KG1 (cell line): ENCODE data around the gene ZSCAN5A.
"Not testable (repeated sequence)": the region's sequence is repeated elsewhere in the genome, so short reads cannot be mapped to it uniquely, and the experiment has no call there.

Source experiments
- DNase-seq: peaks from one replicate; lab custom pipeline; 2025; lab: John Stamatoyannopoulos, UW

The ZSCAN5A gene

DNA sequence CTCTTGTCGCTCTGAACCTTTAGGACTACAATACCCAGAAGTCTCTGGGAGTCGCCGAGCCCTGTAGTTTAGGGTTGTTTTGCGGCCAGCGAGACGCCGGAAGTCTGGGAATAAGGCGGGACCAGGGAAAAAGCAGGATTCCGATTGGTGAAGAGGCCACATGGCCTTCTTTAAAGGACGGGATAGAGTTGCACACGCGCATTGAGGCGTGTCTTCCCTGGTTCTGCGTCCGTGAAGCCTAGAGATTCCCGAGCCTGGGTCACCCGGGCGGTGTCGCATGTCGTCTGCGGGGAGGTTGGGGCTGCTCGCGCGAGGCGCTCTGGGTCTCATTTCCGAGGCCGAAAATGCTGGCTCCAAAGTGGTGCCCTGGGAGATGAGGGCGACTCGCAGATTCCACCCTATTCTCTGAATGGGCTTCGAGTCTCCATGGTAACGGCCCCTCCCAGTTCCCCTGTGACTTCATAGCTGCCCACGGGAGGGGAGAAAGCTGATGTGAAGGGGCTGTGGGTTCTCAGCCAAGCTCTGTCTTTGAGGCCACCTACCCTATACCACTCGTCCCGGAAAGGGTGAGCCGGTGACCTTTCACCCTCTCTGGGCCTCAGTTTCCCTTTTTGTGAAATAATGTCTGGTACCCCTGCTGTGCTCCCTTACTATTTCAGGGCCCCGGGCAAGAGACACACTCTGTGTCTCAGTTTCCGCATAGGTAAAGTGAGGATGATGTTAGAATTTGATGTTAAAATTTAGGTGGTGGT lies 614 bp upstream of the ZSCAN5A start:
- DNase-seq, result peak; percentile 96

DNA sequence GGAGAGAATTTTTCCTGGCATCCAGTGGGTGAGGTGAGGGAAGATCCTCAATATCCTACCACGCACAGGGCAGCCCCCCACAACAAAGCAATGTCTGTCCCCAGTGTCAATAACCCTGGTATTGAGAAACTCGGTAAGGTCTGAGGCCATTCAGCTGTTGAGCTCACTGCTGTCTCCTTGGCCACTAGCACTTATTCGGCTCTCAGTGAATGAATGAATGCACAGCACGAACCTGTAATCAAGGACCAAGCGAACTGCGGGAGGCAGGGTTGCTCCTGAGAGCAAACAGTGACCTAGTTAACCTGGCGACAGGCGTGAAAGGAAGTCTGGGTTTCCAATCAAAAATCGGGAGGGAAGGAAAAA lies 640 bp downstream of the ZSCAN5A start:
- no peak for DNase-seq

DNA sequence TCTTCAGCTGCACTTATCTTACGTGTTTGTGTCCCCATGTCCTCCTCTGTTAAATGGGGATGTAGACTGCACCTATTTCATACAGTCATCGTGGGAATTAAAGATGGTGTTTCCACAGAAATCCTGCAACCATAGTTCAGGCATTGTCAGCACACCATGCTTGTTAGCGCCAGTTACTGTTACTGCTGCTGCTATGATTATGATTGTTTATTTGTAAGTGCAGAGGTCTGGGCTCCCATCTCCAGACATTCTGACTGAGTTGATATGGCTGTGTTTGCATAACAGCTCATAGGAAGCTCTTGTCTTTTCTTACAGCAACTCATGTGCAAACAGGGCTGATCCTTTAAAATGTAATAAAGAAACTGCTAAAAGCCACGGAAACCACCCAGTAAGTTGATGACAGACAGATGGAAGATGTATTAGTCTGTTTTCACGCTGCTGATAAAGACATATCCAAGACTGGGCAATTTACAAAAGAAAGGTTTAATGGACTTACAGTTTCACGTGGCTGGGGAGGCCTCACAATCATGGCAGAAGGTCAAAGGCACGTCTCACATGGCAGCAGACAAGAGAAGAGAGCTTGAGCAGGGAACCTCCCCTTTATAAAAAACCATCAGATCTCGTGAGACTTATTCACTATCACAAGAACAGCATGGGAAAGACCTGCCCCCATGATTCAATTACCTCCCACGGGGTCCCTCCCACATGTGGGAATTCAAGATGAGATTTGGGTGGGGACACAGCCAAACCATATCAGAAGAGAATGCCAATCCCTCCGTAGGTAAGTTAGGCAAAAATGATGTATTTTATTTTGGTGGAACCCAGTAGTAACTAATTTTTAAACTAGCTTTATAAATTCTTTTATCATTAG lies 1.6 kb downstream of the ZSCAN5A start:
- DNase-seq, result no peak

DNA sequence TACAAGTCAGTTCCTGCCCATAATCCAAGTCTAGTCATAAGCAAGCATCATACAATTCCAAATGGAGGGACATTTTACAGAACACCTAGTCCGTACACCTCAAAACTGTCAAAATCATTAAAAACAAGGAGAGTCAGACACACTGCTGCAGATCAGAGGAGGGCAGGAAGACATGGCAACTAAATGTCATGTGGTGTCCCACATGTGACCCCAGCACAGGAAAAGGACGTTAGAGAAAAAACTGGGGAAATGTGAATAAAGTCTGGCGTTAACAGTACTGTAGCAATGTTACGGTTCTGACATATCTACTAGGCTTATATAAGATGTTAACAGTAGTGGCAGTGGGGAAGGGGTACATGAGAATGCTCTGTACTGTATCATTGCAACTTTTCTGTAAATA lies 2.3 kb downstream of the ZSCAN5A start:
- no peak for DNase-seq

DNA sequence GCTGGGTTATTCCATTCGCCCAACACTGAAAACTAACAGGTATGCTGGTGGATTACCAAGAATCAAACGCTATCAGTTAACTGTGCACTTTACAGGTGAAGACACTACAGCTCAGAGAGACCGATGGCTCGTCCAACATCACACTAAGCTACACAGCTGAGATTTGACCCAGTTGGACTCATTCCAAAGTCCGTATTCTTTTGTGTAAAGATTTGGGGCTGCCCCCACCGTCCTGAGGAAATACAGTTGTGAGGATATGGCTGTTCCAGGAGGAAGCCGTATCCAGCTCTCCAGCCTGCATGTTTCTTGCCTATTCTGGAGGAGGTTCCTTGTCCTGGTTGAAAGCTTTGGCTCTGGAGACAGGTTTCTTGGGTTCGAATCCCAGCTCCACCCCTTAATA lies 4.2 kb downstream of the ZSCAN5A start:
- no peak for DNase-seq

DNA sequence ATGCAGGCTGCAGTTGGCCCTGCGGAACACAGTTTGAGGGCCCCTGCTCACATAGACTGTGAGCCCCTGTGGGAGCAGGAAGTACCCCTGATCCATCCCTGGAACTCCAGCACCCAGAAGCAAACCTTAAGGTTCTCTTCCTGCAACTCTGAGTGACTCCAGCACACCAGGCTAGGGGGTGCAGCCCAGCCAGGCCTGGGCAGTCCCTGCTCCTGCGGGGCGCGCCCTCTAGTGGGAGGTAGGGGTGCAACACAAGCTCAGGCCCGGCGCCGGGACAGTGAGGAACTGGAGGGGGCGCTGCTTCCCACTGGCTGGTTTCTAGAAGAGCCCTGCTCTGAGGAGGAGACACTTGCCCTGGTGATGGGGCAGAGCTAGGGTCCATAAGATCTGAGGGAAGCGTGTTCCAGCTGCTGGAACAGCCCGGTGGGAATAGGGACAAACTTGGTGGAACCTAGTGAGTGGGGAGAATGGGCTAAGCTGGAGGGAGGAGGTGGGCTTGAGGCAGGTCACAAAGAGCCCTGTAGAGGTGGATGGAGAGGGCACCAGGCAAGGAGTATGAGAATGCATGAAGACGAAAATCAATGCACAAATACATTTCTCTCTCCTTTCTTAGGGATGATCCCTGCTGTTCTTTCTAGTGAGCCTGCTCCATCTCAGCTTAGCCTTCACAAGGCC lies 5.0 kb downstream of the ZSCAN5A start:
- no peak for DNase-seq

DNA sequence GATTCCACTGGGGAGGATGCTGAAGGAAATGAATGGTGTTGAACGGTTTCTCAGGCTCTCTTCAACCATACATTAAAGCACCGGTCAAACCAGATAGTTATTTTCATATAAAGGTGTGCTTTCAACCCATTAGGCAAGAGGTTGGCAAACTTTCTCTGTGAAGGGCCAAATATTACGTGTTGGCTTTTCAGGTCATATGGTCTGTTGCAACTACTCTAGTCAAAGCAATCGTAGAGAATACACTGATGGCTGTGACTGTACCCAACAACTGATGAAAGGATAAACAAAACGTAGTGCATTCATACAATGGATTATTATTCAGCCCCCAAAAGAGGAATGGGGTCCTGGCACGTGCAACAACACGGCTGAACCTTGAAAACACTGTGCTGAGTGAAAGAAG lies 5.8 kb downstream of the ZSCAN5A start:
- no peak for DNase-seq

DNA sequence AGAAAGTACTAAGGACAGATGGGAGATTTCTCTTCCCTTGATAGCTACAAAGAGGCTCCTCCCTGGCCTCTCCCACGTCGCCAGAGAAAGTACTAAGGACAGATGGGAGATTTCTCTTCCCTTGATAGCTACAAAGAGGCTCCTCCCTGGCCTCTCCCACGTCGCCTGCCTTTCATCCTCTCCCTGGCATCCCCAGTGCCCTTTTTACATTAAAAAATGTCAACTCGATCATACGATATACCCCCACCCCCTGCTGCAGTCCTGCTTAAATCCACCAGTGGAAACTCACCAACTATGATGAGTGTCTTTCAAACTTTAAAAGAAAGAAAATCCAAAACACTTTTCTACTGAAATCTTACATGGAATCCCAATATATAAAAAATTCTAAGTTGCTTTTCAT lies 7.6 kb downstream of the ZSCAN5A start:
- DNase-seq, result not testable (repeated sequence)

DNA sequence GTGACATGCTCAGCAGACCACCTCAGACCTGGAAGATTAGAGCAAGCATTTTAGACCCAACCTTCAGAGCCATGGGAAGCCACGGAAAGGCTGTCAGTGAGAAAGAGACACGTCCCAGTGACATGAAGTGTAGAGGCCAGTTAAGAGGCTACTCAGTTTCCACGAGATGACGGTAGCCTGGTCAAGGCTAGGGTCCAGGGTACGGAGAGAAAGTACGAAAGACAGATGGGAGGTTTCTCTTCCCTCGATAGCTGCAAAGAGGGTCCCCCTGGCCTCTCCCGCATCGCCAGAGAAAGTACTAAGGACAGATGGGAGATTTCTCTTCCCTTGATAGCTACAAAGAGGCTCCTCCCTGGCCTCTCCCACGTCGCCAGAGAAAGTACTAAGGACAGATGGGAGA lies 8.6 kb downstream of the ZSCAN5A start:
- DNase-seq, result no peak

DNA sequence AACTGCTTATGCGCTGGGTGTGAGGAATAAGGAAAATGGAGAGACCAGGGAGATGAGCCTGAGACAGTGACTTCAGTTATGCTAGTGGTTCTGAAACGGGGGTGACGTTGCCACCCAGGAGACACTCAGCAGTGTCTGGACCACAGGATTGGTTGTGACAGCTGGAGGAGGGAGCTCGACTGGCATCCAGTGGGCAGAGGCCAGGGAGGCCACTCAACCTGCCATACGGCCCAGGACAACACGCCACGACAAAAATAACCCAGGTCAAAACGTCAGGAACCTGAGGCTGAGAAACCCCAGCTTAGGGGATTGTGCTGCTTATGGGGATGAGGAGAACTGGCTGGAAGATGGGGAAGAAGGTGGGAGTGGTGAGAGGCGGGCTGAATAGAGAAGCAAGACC lies 10.4 kb downstream of the ZSCAN5A start:
- DNase-seq, result no peak

DNA sequence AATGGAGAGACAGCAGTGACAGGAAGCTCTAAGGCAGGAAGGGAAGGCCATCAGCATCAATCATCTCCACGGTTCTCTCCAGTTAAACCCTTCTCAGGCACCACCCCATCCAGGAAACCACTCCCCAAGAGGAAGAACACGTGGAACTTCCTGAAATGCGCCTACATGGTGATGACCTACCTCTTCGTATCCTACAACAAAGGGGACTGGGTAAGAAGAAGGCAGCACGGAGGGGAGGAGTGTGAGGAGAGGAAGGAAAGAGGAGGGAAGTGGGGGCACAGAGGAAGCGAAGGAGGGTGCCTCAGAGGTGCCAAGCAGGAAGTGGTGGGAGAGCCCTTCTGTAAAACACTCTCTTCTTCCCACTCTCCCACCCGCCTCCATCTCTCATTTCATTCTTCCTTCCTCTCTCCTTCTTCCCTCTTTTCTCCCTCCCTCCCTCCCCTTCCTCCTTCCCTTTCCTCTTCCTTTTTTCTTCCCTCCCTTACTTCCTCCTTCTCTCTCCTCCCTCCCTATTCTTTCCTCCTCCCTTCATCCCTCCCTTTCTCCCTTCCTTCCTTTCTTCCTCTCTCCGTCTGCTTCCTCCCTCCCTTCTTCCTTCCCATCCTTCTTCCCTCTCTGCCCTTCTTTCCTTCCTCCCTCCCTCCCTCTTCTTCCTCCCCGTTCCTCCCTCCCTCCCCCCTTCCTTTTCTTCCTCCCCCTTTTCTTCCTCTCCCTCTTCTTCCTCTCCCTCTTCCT lies 12.6 kb downstream of the ZSCAN5A start:
- DNase-seq, result no peak

DNA sequence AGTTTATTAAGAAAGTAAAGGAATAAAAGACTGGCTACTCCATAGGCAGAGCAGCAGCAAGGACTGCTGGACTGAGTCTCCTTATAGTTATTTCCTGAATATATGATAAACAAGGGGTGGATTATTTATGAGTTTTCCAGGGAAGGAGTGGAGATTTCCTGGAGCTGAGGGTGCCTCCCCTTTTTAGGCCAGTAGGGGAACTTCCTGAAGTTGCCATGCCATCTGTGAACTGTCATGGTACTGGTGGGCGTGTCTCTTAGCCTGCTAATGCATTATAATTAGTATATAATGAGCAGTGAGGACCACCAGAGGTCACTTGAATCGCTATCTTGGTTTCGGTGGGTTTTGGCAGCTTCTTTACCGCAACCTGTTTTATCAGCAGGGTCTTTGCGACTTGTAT lies 13.5 kb downstream of the ZSCAN5A start:
- no peak for DNase-seq

DNA sequence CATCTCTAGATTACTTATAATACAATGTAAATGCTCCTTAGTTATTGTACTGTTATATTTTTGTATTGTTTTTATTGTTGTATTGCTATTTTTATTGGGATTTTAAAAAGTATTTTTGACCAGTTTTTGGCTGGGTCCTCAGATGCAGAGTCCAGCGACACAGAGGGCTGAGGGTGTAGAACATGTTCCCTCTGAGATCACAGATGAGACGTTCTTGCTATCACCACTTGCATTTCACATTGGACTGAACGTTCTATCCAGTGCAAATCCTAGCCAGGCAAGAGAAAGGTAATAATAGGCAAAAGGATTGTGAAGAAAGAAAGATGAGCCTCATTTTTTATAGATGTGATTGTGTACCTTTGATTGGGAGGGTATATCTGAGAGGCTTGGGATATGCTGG lies 15.0 kb downstream of the ZSCAN5A start:
- DNase-seq, result no peak

DNA sequence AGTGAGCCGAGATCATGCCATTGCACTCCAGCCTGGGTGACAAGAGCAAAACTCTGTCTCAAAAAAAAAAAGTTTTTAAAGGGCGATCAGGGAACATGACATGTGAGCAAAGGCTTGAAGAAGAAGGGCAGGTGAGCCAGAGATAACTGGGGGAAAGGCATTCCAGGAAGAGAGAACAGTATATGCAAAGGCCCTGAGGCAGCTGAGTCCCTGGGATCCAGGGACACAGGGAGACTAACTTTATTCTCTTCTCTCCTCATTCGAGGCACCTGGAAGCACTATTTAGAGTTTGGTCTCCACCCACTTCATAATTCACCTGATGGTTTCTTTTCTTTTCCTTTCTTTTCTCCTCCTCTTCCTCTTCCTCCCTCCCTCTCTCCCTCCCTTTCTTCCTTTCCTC lies 17.6 kb downstream of the ZSCAN5A start:
- no peak for DNase-seq

DNA sequence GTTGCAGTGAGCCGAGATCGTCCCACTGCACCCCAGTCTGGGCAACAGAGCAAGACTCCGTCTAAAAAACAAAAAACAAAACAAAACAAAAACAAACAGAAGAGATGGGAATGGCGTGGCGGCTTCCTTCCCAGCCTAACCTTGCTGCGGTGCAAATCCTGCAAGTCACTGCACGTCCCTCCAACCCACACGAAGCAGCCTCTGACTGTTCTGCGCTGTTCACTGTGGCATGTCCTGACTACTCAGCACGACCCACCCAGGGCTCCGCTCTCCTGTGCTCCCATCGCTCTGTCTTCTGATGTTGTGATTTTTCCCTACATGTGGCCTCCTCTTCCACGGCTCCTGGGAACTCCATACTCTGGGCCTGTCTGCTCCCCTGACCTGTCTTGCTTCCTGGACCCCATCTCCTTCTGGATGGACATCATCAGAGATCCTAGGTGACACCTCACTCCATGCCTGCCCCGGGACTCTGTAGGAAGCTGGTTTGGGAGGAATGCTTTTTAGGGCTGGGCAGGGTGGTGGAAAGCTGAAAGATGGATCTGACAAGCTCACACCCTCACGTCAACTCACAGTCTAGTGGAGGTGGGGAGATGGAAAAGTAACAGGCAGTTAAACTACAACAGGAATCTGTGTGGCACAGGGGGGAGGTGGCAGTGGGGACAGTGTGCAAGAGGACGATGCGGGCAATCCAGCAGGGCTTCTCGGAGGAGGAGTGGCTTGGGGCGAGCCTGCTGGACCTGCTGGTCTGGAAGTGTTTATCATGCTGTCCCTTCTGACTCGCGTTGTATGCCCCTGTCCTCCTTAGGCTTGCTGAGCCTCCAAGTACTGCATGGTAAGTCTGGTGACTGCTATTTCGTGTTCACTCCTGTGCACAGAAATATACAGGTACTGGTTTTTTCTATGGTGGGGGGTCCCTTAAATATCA lies 18.8 kb downstream of the ZSCAN5A start:
- DNase-seq, result no peak

DNA sequence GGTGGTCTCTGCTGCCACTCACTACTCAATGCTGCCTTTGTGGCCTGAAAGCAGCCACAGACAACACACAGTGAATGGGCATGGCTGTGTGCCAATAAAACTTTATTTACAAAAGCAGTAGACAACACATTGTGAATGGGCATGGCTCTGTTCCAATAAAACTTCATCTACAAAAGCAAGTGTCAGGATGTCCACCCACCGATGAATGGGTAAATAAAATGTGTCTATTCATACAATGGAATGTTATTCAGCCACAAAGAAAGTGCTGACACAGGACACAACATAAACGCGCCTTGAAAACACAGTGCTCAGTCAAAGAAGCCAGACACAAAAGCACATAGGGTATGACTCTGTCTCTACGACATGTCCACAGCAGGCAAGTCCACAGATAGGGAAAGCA lies 20.1 kb downstream of the ZSCAN5A start:
- no peak for DNase-seq

DNA sequence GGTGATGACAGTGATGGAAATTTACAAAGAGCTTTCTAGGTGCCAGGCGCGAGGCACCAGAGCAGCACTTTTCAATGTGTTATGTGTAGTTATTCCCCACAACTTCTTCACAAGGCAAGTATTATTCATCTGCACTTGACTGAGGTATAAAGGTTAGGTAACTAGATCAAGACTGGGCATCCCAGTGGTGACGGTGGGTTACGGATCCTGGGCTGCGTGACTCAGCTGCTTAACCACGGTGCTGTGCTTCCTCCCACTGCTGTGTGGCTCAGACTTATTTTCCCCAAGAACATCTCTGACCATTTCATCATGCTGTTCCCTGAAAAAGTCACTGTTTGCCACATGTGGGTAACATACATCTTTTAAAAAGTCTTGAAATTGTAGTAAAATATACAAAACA lies 22.8 kb downstream of the ZSCAN5A start:
- DNase-seq, result no peak

DNA sequence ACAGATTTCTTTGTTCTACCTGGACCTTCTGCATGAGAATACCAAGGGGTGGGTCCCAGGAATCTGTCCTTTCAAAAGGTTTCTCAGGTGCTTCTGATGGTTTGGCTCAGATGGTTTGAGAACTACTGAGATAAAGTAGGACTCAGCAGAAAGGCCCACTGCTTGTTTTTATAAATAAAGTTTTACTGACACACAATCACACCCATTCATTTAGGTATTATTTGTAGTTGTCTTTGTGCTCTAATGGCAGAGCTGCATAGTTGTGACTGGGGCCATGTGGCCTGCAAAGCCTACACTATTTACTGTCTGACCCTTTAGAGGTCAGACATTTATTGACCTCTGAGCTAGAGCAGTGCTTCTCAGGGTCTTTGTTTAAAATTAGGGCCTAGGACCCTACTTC lies 24.5 kb downstream of the ZSCAN5A start:
- no peak for DNase-seq

DNA sequence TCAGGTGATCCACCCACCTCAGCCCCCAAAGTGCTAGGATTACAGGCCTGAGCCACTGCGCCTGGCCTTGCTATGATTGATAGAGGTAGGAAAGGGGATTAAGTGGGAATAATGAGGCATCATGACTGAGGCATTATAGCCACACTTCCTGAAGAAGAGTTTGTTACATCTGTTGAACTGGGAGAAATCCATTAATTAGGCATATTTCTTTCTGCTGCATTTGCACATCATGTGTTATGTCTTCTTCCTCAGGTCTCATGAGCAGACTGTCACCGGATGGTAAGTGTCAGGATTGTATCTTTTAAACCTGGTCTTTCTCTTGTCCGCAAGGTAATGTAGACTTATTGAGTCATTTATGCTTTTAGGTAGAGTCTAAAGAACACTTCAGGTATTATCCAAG lies 29.9 kb downstream of the ZSCAN5A start:
- no peak for DNase-seq

DNA sequence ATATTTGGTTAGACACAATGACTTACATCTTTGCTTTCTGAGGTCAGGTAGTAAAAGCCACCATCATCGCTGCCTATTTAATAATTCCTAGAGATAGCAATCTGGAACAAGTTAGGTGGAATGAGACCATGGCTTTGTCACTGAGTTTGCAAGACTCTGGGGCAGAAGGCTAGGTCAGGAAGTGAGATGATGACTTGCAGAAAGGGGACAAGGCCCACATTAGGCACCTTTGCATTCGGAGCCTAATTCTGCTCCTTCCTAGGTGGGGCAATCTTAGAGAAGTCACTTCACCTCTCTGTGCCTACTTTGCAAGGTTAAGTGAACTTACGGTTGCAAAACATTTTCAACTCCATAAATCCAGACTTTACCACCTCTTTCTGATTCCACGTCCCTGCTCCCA lies 31.8 kb downstream of the ZSCAN5A start:
- DNase-seq, result no peak

DNA sequence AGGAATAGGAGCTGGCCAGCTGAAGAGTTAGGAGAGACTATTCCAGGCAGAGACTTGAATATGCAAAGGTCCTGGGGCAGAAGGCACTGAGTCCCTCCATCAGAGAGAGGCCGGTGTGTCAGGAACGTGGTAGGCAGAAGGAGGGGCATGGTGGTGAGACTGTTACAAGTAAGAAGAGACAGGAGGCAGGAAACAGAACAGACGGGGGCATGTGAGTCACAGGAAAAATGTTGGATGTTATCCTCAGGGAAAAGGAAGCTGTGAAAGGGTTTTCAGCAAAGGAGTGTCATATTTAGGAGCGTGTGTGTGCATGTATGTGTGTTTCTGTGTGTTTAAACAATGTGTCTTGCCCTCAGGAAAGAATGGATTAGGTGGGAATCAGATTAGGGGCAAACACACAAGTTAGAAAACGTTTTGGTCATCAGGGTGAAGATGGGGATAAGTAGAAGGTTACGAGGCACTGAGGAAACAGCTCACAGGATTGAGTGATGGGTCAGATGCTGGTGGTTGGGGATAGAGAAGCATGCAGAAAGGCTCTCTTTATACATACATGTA lies 41.0 kb downstream of the ZSCAN5A start:
- DNase-seq, result no peak
